Activated CD8-positive, alpha-beta T cell treated with anti-CD3 and anti-CD28 coated beads for 36 hours (primary cell): ENCODE data around the gene RB1. TPM values are rescaled to one million over a fixed set of nuclear protein-coding genes. Genes with fewer than 3 reads are reported as not detected.
A peak's percentile ranks its signal among the peaks of the same experiment; 100 is the strongest.

Experiments used
- ATAC-seq: fragments of 200-7000 bp; cut with Tn5 transposase; one replicate; pipeline ENCODE4 v1.10.0; 2021; ENCODE audit warnings: mild to moderate bottlenecking, moderate library complexity
- CTCF ChIA-PET: fragments of 350-600 bp; sonication (Branson Sonifier 250); formaldehyde crosslinking; loops from one replicate; lab custom pipeline; 2021; ENCODE audit warnings: antibody characterized with exemption; lab: Charles Lee
- POLR2A ChIA-PET: fragments of 350-600 bp; sonication (Branson Sonifier 250); formaldehyde crosslinking; loops from one replicate; lab custom pipeline; 2021; ENCODE audit warnings: antibody characterized with exemption; lab: Charles Lee
- DNase-seq: peaks from one replicate; pipeline ENCODE4 v3.0.0-alpha.2; 2020
- H3K27ac Mint-ChIP-seq: one replicate; pipeline ENCODE4 v1.8.0; 2021; ENCODE audit warnings: mild to moderate bottlenecking, mixed read lengths
- H3K27me3 Mint-ChIP-seq: one replicate; pipeline ENCODE4 v1.8.0; 2021; ENCODE audit warnings: mixed read lengths
- H3K36me3 Mint-ChIP-seq: one replicate; pipeline ENCODE4 v1.8.0; 2021; ENCODE audit warnings: low read depth, mixed read lengths
- H3K4me1 Mint-ChIP-seq: one replicate; pipeline ENCODE4 v1.8.0; 2021; ENCODE audit warnings: low read depth, mixed read lengths
- H3K4me3 Mint-ChIP-seq: one replicate; pipeline ENCODE4 v1.8.0; 2021; ENCODE audit warnings: mild to moderate bottlenecking, moderate library complexity, mixed read lengths
- H3K9me3 Mint-ChIP-seq: one replicate; pipeline ENCODE4 v1.8.0; 2021; ENCODE audit warnings: mixed read lengths
- CTCF ChIP-seq: fragments of 200-600 bp; IDR thresholded peaks from one replicate; pipeline ENCODE4 v1.8.0; 2022; ENCODE audit warnings: antibody characterized with exemption, mild to moderate bottlenecking
- intact Hi-C: fragments of 100-400 bp; cut with micrococcal nuclease; formaldehyde crosslinking; loops from one replicate; pipeline ENCODE4 v1.10.0; 2022
- total RNA-seq, 2 experiments: library from RNA; stranded (reverse); gene quantifications; one replicate each; pipeline ENCODE4 v1.2.3, GENCODE V29; 2021

The RB1 gene
- total RNA-seq, 2 experiments from 2014 or later, result 26.4 to 29.2 TPM

GRCh38 chr13:48403913-48404312 is 100.4 kb downstream of the RB1 start:
- H3K4me3 Mint-ChIP-seq, result no peak overlapping the region
- peak overlapping the region; percentile 0 for H3K27ac Mint-ChIP-seq
- no peak for DNase-seq
- no peak for TF ChIP-seq CTCF
- H3K27me3 Mint-ChIP-seq, result no peaks in the 10 kb centered on the region
- H3K9me3 Mint-ChIP-seq, result no peaks in the 10 kb centered on the region
- ChIA-PET CTCF (interaction anchor here (1.5 kb wide), 1 partner anchor 158 kb away, joined by 3 read pairs; no protein-coding TSS in a partner anchor), POLR2A (interaction anchor here (0.6 to 2.1 kb wide), 3 partner anchors 8 to 15 kb away, joined by 3 to 8 read pairs (median 5); partner anchors contain the start of gene LPAR6)
- no peak for ATAC-seq
- intact Hi-C loops, result loop anchor here (2.0 to 10.0 kb wide), 3 partner anchors 91 to 169 kb away; partner anchors contain the start of gene ITM2B
- peaks cover 50% of the 10 kb centered on the region for H3K4me1 Mint-ChIP-seq
- H3K36me3 Mint-ChIP-seq, result peaks cover 2% of the 10 kb centered on the region

GRCh38 chr13:48404952-48405351 is 101.4 kb downstream of the RB1 start:
- Mint-ChIP-seq H3K27ac (no peak overlapping the region), H3K9me3 (no peaks in the 10 kb centered on the region), H3K36me3 (peaks cover 3% of the 10 kb centered on the region), H3K4me1 (peaks cover 50% of the 10 kb centered on the region), H3K4me3 (no peak overlapping the region), H3K27me3 (no peaks in the 10 kb centered on the region)
- intact Hi-C loops, result loop anchor here (10.0 kb wide), 2 partner anchors 90 to 170 kb away; partner anchors contain the start of gene ITM2B
- POLR2A ChIA-PET, result no interaction called here
- TF ChIP-seq CTCF, result no peak
- ATAC-seq (no peak), DNase-seq (no peak)
- CTCF ChIA-PET, result no interaction called here

- CTCF ChIA-PET, result no interaction called here
- peaks cover 9% of the 10 kb centered on the region for H3K36me3 Mint-ChIP-seq
- DNase-seq, result no peak
- POLR2A ChIA-PET, result no interaction called here
- intact Hi-C loops, result loop anchor here (10.0 kb wide), 2 partner anchors 89 to 171 kb away; partner anchors contain the start of gene ITM2B
- H3K4me1 Mint-ChIP-seq, result peaks cover 52% of the 10 kb centered on the region
- H3K4me3 Mint-ChIP-seq, result no peak overlapping the region
- H3K9me3 Mint-ChIP-seq, result no peaks in the 10 kb centered on the region
- ATAC-seq, result no peak
- no peak overlapping the region for H3K27ac Mint-ChIP-seq
- no peaks in the 10 kb centered on the region for H3K27me3 Mint-ChIP-seq
- no peak for TF ChIP-seq CTCF
Observed at GRCh38 chr13:48405875-48406274, 102.3 kb downstream of the RB1 start.

- intact Hi-C loops, result no loop called here
- H3K9me3 Mint-ChIP-seq, result no peaks in the 10 kb centered on the region
- H3K4me3 Mint-ChIP-seq, result peak overlapping the region; percentile 93
- no peaks in the 10 kb centered on the region for H3K27me3 Mint-ChIP-seq
- CTCF ChIA-PET, result no interaction called here
- ATAC-seq (no peak), DNase-seq (no peak)
- H3K36me3 Mint-ChIP-seq, result peaks cover 13% of the 10 kb centered on the region
- POLR2A ChIA-PET, result no interaction called here
- peaks cover 42% of the 10 kb centered on the region for H3K4me1 Mint-ChIP-seq
- H3K27ac Mint-ChIP-seq, result no peak overlapping the region
- no peak for TF ChIP-seq CTCF
Observed at GRCh38 chr13:48410199-48410598, 106.6 kb downstream of the RB1 start.

- Mint-ChIP-seq H3K4me1 (peaks cover 41% of the 10 kb centered on the region), H3K4me3 (peak overlapping the region; percentile 93), H3K9me3 (no peaks in the 10 kb centered on the region), H3K27me3 (no peaks in the 10 kb centered on the region), H3K27ac (peak overlapping the region; percentile 90), H3K36me3 (peaks cover 19% of the 10 kb centered on the region)
- intact Hi-C loops, result no loop called here
- DNase-seq, result no peak
- no peak for TF ChIP-seq CTCF
- ChIA-PET CTCF (no interaction called here), POLR2A (no interaction called here)
- no peak for ATAC-seq
Observed at GRCh38 chr13:48411147-48411794, 107.7 kb downstream of the RB1 start.
